ENCODE results near the gene ETNK2. TPM values are rescaled to one million over a fixed set of nuclear protein-coding genes. Genes with fewer than 3 reads are reported as not detected.
A peak's percentile ranks its signal among the peaks of the same experiment; 100 is the strongest.

The ETNK2 gene
- total RNA-seq, 2 donors from 2014 or later, result 8.9 to 12.7 TPM

- peak in 1 of 3 donors; percentile 34 for DNase-seq
- ATAC-seq, result peak; percentile 56
These were observed 38.7 kb upstream of the ETNK2 start for GRCh38 chr1:204190212-204191211.

GRCh38 chr1:204188959-204189639 is 37.3 kb upstream of the ETNK2 start:
- DNase-seq (no peak), ATAC-seq (peak; percentile 82)
- Mint-ChIP-seq H3K27me3 (peaks cover 70% of the 10 kb centered on the region), H3K4me1 (peaks cover 20% of the 10 kb centered on the region), H3K27ac (peak overlapping the region; percentile 81), H3K4me3 (peak overlapping the region; percentile 78), H3K36me3 (ENCODE audit: low read depth) (peaks cover 4% of the 10 kb centered on the region)
- no peaks in the 10 kb centered on the region for H3K9me3 ChIP-seq (ENCODE audit: control insufficient read depth, low read length, poor library complexity, severe bottlenecking)

More at GRCh38 chr1:204190212-204191211, 38.7 kb upstream of the ETNK2 start:
- H3K9me3 ChIP-seq (ENCODE audit: control insufficient read depth, low read length, poor library complexity, severe bottlenecking), result no peaks in the 10 kb centered on the region
- Mint-ChIP-seq H3K36me3 (ENCODE audit: low read depth) (peaks cover 4% of the 10 kb centered on the region), H3K27ac (peak overlapping the region; percentile 81), H3K27me3 (peaks cover 75% of the 10 kb centered on the region), H3K4me1 (peaks cover 26% of the 10 kb centered on the region), H3K4me3 (no peak overlapping the region)

GRCh38 chr1:204186597-204186996 is 34.8 kb upstream of the ETNK2 start:
- no peaks in the 10 kb centered on the region for H3K9me3 ChIP-seq (ENCODE audit: control insufficient read depth, low read length, poor library complexity, severe bottlenecking)
- Mint-ChIP-seq H3K27ac (no peak overlapping the region), H3K36me3 (ENCODE audit: low read depth) (no peaks in the 10 kb centered on the region), H3K4me3 (no peak overlapping the region), H3K4me1 (peaks cover 20% of the 10 kb centered on the region), H3K27me3 (peaks cover 50% of the 10 kb centered on the region)
- ATAC-seq (no peak), DNase-seq (no peak)

GRCh38 chr1:204181116-204181515 is 29.3 kb upstream of the ETNK2 start:
- H3K27me3 Mint-ChIP-seq, result peaks cover 4% of the 10 kb centered on the region

GRCh38 chr1:204180133-204180532 is 28.3 kb upstream of the ETNK2 start:
- Mint-ChIP-seq H3K4me3 (no peak overlapping the region), H3K27me3 (no peaks in the 10 kb centered on the region), H3K36me3 (ENCODE audit: low read depth) (no peaks in the 10 kb centered on the region), H3K4me1 (no peaks in the 10 kb centered on the region), H3K27ac (no peak overlapping the region)
- no peaks in the 10 kb centered on the region for H3K9me3 ChIP-seq (ENCODE audit: control insufficient read depth, low read length, poor library complexity, severe bottlenecking)
- ATAC-seq (no peak), DNase-seq (no peak)

More at GRCh38 chr1:204181116-204181515, 29.3 kb upstream of the ETNK2 start:
- no peaks in the 10 kb centered on the region for H3K4me1 Mint-ChIP-seq
- H3K27ac Mint-ChIP-seq, result no peak overlapping the region
- no peak for DNase-seq
- H3K4me3 Mint-ChIP-seq, result no peak overlapping the region
- no peaks in the 10 kb centered on the region for H3K36me3 Mint-ChIP-seq (ENCODE audit: low read depth)
- ATAC-seq, result no peak
- H3K9me3 ChIP-seq (ENCODE audit: control insufficient read depth, low read length, poor library complexity, severe bottlenecking), result no peaks in the 10 kb centered on the region

- no peaks in the 10 kb centered on the region for H3K9me3 ChIP-seq (ENCODE audit: control insufficient read depth, low read length, poor library complexity, severe bottlenecking)
- ATAC-seq (no peak), DNase-seq (no peak)
- no peak overlapping the region for H3K27ac Mint-ChIP-seq
- no peak overlapping the region for H3K4me3 Mint-ChIP-seq
- no peaks in the 10 kb centered on the region for H3K36me3 Mint-ChIP-seq (ENCODE audit: low read depth)
- H3K4me1 Mint-ChIP-seq, result no peaks in the 10 kb centered on the region
- no peaks in the 10 kb centered on the region for H3K27me3 Mint-ChIP-seq
These were observed 26.8 kb upstream of the ETNK2 start for GRCh38 chr1:204178487-204179281.

GRCh38 chr1:204177133-204177532 is 25.3 kb upstream of the ETNK2 start:
- no peaks in the 10 kb centered on the region for H3K27me3 Mint-ChIP-seq
- ATAC-seq (no peak), DNase-seq (no peak)
- no peaks in the 10 kb centered on the region for H3K36me3 Mint-ChIP-seq (ENCODE audit: low read depth)
- no peaks in the 10 kb centered on the region for H3K4me1 Mint-ChIP-seq
- no peaks in the 10 kb centered on the region for H3K9me3 ChIP-seq (ENCODE audit: control insufficient read depth, low read length, poor library complexity, severe bottlenecking)
- no peak overlapping the region for H3K4me3 Mint-ChIP-seq
- H3K27ac Mint-ChIP-seq, result no peak overlapping the region

- DNase-seq, result no peak
- no peak overlapping the region for H3K27ac Mint-ChIP-seq
- H3K4me1 Mint-ChIP-seq, result no peaks in the 10 kb centered on the region
- no peak for ATAC-seq
- no peaks in the 10 kb centered on the region for H3K36me3 Mint-ChIP-seq (ENCODE audit: low read depth)
- H3K4me3 Mint-ChIP-seq, result no peak overlapping the region
- H3K27me3 Mint-ChIP-seq, result no peaks in the 10 kb centered on the region
- H3K9me3 ChIP-seq (ENCODE audit: control insufficient read depth, low read length, poor library complexity, severe bottlenecking), result no peaks in the 10 kb centered on the region
These were observed 24.2 kb upstream of the ETNK2 start for GRCh38 chr1:204176049-204176448.

- H3K9me3 ChIP-seq (ENCODE audit: control insufficient read depth, low read length, poor library complexity, severe bottlenecking), result peaks cover 8% of the 10 kb centered on the region
- Mint-ChIP-seq H3K4me1 (no peaks in the 10 kb centered on the region), H3K36me3 (ENCODE audit: low read depth) (no peaks in the 10 kb centered on the region), H3K4me3 (no peak overlapping the region), H3K27ac (no peak overlapping the region), H3K27me3 (no peaks in the 10 kb centered on the region)
- DNase-seq (no peak), ATAC-seq (no peak)
These were observed 23.1 kb upstream of the ETNK2 start for GRCh38 chr1:204174958-204175357.

- H3K27ac Mint-ChIP-seq, result no peak overlapping the region
- no peaks in the 10 kb centered on the region for H3K36me3 Mint-ChIP-seq (ENCODE audit: low read depth)
- H3K9me3 ChIP-seq (ENCODE audit: control insufficient read depth, low read length, poor library complexity, severe bottlenecking), result peaks cover 8% of the 10 kb centered on the region
- ATAC-seq, result no peak
- no peaks in the 10 kb centered on the region for H3K27me3 Mint-ChIP-seq
- H3K4me3 Mint-ChIP-seq, result no peak overlapping the region
- H3K4me1 Mint-ChIP-seq, result no peaks in the 10 kb centered on the region
- DNase-seq, result no peak
These were observed 20.7 kb upstream of the ETNK2 start for GRCh38 chr1:204172404-204173029.

GRCh38 chr1:204171751-204172178 is 19.9 kb upstream of the ETNK2 start:
- no peaks in the 10 kb centered on the region for H3K4me1 Mint-ChIP-seq
- H3K36me3 Mint-ChIP-seq (ENCODE audit: low read depth), result no peaks in the 10 kb centered on the region
- peaks cover 8% of the 10 kb centered on the region for H3K9me3 ChIP-seq (ENCODE audit: control insufficient read depth, low read length, poor library complexity, severe bottlenecking)
- H3K27ac Mint-ChIP-seq, result no peak overlapping the region
- ATAC-seq (no peak), DNase-seq (no peak)
- no peaks in the 10 kb centered on the region for H3K27me3 Mint-ChIP-seq
- H3K4me3 Mint-ChIP-seq, result no peak overlapping the region

GRCh38 chr1:204170494-204171155 is 18.8 kb upstream of the ETNK2 start:
- Mint-ChIP-seq H3K27ac (no peak overlapping the region), H3K27me3 (peaks cover 3% of the 10 kb centered on the region), H3K4me1 (no peaks in the 10 kb centered on the region), H3K4me3 (no peak overlapping the region), H3K36me3 (ENCODE audit: low read depth) (no peaks in the 10 kb centered on the region)
- ATAC-seq, result no peak
- no peak for DNase-seq
- H3K9me3 ChIP-seq (ENCODE audit: control insufficient read depth, low read length, poor library complexity, severe bottlenecking), result peaks cover 8% of the 10 kb centered on the region
